ENCODE results near the gene IL12RB2. TPM values are rescaled to one million over a fixed set of nuclear protein-coding genes. Genes with fewer than 3 reads are reported as not detected.

Gene IL12RB2
- total and polyA plus RNA-seq, 2 of the 13 experiments (the other 11 are each of a cell fraction or from before 2014, with no cell fraction given) = not detected

DNA sequence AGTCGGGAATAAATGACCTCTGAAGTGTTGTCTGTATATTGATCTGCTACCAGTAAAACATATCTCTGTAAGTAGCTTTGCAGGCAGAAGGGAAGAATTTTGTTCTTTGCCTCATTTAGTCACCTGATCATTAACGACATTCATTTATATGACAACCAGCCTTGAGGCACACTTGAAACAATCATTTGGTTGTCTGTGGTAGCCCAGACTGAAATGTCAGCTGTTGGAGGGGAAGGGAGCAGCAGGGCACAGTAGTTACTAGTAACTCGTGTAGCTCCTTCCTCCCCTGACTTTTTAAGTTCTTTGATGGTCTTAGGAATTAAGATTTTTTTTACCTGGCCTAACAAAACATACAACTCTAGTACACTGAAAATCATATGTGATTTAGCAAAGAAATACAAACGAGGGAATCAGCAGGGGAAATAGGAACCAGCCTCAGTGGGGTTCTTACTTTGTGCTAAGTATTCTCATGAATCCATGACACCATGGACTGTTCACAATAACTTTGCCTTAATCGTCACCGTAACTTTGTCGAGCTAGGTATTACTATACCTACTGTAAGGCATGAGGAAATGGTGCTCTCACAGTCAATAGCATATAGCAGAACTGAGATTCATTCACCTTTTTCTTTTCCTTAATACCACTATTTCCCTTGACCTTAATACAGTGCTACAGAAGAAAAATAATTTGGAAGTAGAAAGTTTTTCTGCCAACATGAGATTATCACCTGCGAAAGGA, 6.4 kb downstream of the IL12RB2 start (continued):
- TF ChIP-seq, protein P1, sequence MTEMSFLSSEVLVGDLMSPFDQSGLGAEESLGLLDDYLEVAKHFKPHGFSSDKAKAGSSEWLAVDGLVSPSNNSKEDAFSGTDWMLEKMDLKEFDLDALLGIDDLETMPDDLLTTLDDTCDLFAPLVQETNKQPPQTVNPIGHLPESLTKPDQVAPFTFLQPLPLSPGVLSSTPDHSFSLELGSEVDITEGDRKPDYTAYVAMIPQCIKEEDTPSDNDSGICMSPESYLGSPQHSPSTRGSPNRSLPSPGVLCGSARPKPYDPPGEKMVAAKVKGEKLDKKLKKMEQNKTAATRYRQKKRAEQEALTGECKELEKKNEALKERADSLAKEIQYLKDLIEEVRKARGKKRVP (CRISPR knock-in tag; IDR thresholded peaks at IDR 0.05) = no peak

DNA sequence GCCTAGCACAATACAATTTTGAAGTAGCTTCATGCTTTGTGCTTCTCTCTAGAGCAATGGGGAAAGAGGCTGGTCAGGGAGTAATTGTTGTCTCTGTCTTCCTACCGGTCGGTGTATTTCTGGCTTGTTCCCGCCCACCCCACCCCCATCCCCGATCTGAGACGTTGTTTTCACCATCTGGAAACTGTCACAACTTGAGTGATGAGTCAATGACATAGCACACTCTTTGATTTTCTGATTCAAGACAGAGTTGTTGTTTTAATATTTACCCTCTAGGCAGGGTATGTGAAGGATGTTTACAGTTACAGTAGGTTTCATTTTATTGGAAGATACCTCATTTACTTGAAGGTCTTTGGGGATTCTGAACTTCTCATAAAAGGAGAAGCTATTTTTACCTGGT, 7.0 kb downstream of the IL12RB2 start:
- H3K27ac ChIP-seq (ENCODE audit: extremely low read length, insufficient read depth, low read length) = no peak overlapping the region
- no peak overlapping the region for H2AFZ ChIP-seq (ENCODE audit: low read length)
- peaks cover 0 to 10% of the 10 kb centered on the region in 2 experiments; a peak in 1 of 5 replicates for H3K27me3 ChIP-seq (ENCODE audit: control insufficient read depth in 1 of 2, insufficient read depth in 2 of 2, low read length in 2 of 2)
- no peak for FAIRE-seq
- H3K9me3 ChIP-seq (ENCODE audit: low read length) = no peaks in the 10 kb centered on the region
- H3K4me1 ChIP-seq (ENCODE audit: insufficient read depth, low read length) = no peaks in the 10 kb centered on the region
- ATAC-seq = no peak
- no peak overlapping the region for H3K4me2 ChIP-seq (ENCODE audit: low read depth, low read length)
- no peaks in the 10 kb centered on the region for H3K36me3 ChIP-seq (replicated peaks in 1 of 2; ENCODE audit: control insufficient read depth in 1 of 2, insufficient read depth in 2 of 2, low read length in 2 of 2)
- BruUV-seq (replicated peaks) = no TSS peak
- H3K4me3 ChIP-seq (replicated peaks in 1 of 3; ENCODE audit: insufficient read depth in 1 of 3, low read depth in 2 of 3, low read length in 3 of 3) = no peak overlapping the region
- intact Hi-C loops (cut with micrococcal nuclease; ENCODE audit: unreplicated experiment) = loop anchor here (2.0 kb wide), 1 partner anchor 58 kb away; no protein-coding TSS in a partner anchor
- in situ Hi-C loops (cut with HindIII; ENCODE audit: extremely low pct_ligation_motif_present, low pct_unique_long_range_greater_than_20kb) = no loop called here
- H3K9ac ChIP-seq (ENCODE audit: insufficient read depth, low read depth, low read length) = no peak overlapping the region
- WGBS (ENCODE audit: low lambda C conversion rate) = 0% methylated on average over 5 of the region's 5 CpGs
- H3K79me2 ChIP-seq (ENCODE audit: insufficient read depth, low read length) = no peaks in the 10 kb centered on the region
- H4K20me1 ChIP-seq (ENCODE audit: insufficient read depth, low read length) = no peaks in the 10 kb centered on the region
- ChIA-PET CTCF (ENCODE audit: low intra/inter-chr PET ratio, low total read pairs) (no interaction called here), POLR2A (no interaction called here)
- no peak for DNase-seq (ENCODE audit: low spot score)
- TF ChIP-seq, protein P2, sequence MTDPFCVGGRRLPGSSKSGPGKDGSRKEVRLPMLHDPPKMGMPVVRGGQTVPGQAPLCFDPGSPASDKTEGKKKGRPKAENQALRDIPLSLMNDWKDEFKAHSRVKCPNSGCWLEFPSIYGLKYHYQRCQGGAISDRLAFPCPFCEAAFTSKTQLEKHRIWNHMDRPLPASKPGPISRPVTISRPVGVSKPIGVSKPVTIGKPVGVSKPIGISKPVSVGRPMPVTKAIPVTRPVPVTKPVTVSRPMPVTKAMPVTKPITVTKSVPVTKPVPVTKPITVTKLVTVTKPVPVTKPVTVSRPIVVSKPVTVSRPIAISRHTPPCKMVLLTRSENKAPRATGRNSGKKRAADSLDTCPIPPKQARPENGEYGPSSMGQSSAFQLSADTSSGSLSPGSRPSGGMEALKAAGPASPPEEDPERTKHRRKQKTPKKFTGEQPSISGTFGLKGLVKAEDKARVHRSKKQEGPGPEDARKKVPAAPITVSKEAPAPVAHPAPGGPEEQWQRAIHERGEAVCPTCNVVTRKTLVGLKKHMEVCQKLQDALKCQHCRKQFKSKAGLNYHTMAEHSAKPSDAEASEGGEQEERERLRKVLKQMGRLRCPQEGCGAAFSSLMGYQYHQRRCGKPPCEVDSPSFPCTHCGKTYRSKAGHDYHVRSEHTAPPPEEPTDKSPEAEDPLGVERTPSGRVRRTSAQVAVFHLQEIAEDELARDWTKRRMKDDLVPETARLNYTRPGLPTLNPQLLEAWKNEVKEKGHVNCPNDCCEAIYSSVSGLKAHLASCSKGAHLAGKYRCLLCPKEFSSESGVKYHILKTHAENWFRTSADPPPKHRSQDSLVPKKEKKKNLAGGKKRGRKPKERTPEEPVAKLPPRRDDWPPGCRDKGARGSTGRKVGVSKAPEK (CRISPR knock-in tag; IDR thresholded peaks at IDR 0.05; ENCODE audit: borderline replicate concordance) = no peak
- TF ChIP-seq, protein P3, sequence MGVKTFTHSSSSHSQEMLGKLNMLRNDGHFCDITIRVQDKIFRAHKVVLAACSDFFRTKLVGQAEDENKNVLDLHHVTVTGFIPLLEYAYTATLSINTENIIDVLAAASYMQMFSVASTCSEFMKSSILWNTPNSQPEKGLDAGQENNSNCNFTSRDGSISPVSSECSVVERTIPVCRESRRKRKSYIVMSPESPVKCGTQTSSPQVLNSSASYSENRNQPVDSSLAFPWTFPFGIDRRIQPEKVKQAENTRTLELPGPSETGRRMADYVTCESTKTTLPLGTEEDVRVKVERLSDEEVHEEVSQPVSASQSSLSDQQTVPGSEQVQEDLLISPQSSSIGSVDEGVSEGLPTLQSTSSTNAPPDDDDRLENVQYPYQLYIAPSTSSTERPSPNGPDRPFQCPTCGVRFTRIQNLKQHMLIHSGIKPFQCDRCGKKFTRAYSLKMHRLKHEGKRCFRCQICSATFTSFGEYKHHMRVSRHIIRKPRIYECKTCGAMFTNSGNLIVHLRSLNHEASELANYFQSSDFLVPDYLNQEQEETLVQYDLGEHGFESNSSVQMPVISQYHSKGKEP (CRISPR knock-in tag; IDR thresholded peaks at IDR 0.05) = no peak
- TF ChIP-seq FOXK2 (IDR thresholded peaks at IDR 0.05) (no peak), ZNF619 (CRISPR knock-in tag; IDR thresholded peaks at IDR 0.05) (no peak), HOXA3 (CRISPR knock-in tag; IDR thresholded peaks at IDR 0.05) (no peak), RARA (CRISPR knock-in tag; IDR thresholded peaks at IDR 0.05) (no peak), TBX3 (IDR thresholded peaks at IDR 0.05; ENCODE audit: borderline replicate concordance) (no peak), ZNF788 (CRISPR knock-in tag; IDR thresholded peaks at IDR 0.05; ENCODE audit: borderline replicate concordance) (no peak)
- TF ChIP-seq, protein P4, sequence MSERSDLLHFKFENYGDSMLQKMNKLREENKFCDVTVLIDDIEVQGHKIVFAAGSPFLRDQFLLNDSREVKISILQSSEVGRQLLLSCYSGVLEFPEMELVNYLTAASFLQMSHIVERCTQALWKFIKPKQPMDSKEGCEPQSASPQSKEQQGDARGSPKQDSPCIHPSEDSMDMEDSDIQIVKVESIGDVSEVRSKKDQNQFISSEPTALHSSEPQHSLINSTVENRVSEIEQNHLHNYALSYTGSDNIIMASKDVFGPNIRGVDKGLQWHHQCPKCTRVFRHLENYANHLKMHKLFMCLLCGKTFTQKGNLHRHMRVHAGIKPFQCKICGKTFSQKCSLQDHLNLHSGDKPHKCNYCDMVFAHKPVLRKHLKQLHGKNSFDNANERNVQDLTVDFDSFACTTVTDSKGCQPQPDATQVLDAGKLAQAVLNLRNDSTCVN (CRISPR knock-in tag; IDR thresholded peaks at IDR 0.05; ENCODE audit: borderline replicate concordance) = no peak
- TF ChIP-seq, protein P5, sequence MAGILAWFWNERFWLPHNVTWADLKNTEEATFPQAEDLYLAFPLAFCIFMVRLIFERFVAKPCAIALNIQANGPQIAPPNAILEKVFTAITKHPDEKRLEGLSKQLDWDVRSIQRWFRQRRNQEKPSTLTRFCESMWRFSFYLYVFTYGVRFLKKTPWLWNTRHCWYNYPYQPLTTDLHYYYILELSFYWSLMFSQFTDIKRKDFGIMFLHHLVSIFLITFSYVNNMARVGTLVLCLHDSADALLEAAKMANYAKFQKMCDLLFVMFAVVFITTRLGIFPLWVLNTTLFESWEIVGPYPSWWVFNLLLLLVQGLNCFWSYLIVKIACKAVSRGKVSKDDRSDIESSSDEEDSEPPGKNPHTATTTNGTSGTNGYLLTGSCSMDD (CRISPR knock-in tag; IDR thresholded peaks at IDR 0.05) = no peak
